T47D (cell line): Measurements from ENCODE around the gene VSX1.
A peak's percentile ranks its signal among the peaks of the same experiment; 100 is the strongest.

ENCODE experiments used
- DNase-seq, 2 experiments: peaks; one replicate each; pipeline versions ENCODE4 v3.0.0 to v3.0.0-alpha.2; 2011 to 2012; ENCODE audit warnings: low read depth in 1 of 2, low spot score in 1 of 2
- JUND ChIP-seq: IDR thresholded peaks from 2 replicates; pipeline ENCODE4 v1.6.1; 2012; ENCODE audit warnings: low read depth
- in situ Hi-C: cut with HindIII; loops from 2 replicates; pipeline ENCODE4 v1.10.0; 2016; ENCODE audit warnings: low sequenced_read_pairs, low pct_unique_long_range_greater_than_20kb

The VSX1 gene

GRCh38 chr20:25070821-25071473 is 11.0 kb downstream of the VSX1 start:
- no peak for TF ChIP-seq JUND
- DNase-seq: no peak
- in situ Hi-C loops: no loop called here

- no peak for TF ChIP-seq JUND
- DNase-seq: no peak
- in situ Hi-C loops: no loop called here
Measured at GRCh38 chr20:25067102-25067987, 14.6 kb downstream of the VSX1 start.

GRCh38 chr20:25066386-25066785 is 15.6 kb downstream of the VSX1 start:
- in situ Hi-C loops: no loop called here
- no peak for TF ChIP-seq JUND
- peak in 1 of 2 experiments; percentile 37 for DNase-seq

GRCh38 chr20:25065625-25066338 is 16.2 kb downstream of the VSX1 start:
- peak; percentile 56 to 75 for DNase-seq
- TF ChIP-seq JUND: no peak
- in situ Hi-C loops: no loop called here

GRCh38 chr20:25065072-25065624 is 16.8 kb downstream of the VSX1 start:
- no peak for DNase-seq
- no peak for TF ChIP-seq JUND
- in situ Hi-C loops: no loop called here

GRCh38 chr20:25064561-25065071 is 17.3 kb downstream of the VSX1 start:
- no peak for TF ChIP-seq JUND
- no peak for DNase-seq
- in situ Hi-C loops: no loop called here

GRCh38 chr20:25063981-25064380 is 18.0 kb downstream of the VSX1 start:
- DNase-seq: no peak
- in situ Hi-C loops: no loop called here
- no peak for TF ChIP-seq JUND

GRCh38 chr20:25063546-25063945 is 18.4 kb downstream of the VSX1 start:
- no peak for TF ChIP-seq JUND
- in situ Hi-C loops: no loop called here
- DNase-seq: no peak

GRCh38 chr20:25062841-25063240 is 19.1 kb downstream of the VSX1 start:
- in situ Hi-C loops: no loop called here
- TF ChIP-seq JUND: no peak
- no peak for DNase-seq

- DNase-seq: no peak
- in situ Hi-C loops: no loop called here
- no peak for TF ChIP-seq JUND
Measured at GRCh38 chr20:25061821-25062530, 20.0 kb downstream of the VSX1 start.

GRCh38 chr20:25061103-25061799 is 20.7 kb downstream of the VSX1 start:
- no peak for DNase-seq
- TF ChIP-seq JUND: no peak
- in situ Hi-C loops: no loop called here
